Common myeloid progenitor, CD34-positive (primary cell): ENCODE measurements around the gene EED.
"Not testable (repeated sequence)": the region's sequence is repeated elsewhere in the genome, so short reads cannot be mapped to it uniquely, and the experiment has no call there.

Experiments
- CTCF ChIA-PET: fragments of 350-600 bp; sonication (Branson Sonifier 250); formaldehyde crosslinking; loops from one replicate; lab custom pipeline; 2021; ENCODE audit warnings: antibody characterized with exemption; lab: Charles Lee
- POLR2A ChIA-PET: fragments of 350-600 bp; sonication (Branson Sonifier 250); formaldehyde crosslinking; loops from one replicate; lab custom pipeline; 2021; ENCODE audit warnings: antibody characterized with exemption; lab: Charles Lee
- DNase-seq, 3 donors: peaks; one replicate each; pipeline versions ENCODE4 v3.0.0 to v3.0.0-alpha.2; 2013
- H3K27ac ChIP-seq, 2 experiments: 1 replicate in 1 of 2; 2 replicates in 1 of 2; pipeline ENCODE4 v1.7.0; 2013; ENCODE audit warnings: inconsistent platforms in 2 of 2, low read length in 2 of 2, mild to moderate bottlenecking in 2 of 2, low read depth in 1 of 2, moderate library complexity in 1 of 2; ENCODE audit not compliant: severe bottlenecking in 2 of 2, insufficient read depth in 1 of 2, poor library complexity in 1 of 2
- H3K27me3 ChIP-seq, 5 experiments: replicated peaks in 2 of 5; 1 replicate in 3 of 5; 2 replicates in 2 of 5; pipeline versions ENCODE4 v1.6.1 to v1.7.0; 2013; ENCODE audit warnings: low read length in 4 of 5, mild to moderate bottlenecking in 2 of 5, moderate library complexity in 2 of 5, inconsistent platforms in 1 of 5; ENCODE audit not compliant: insufficient read depth in 5 of 5, control insufficient read depth in 4 of 5
- H3K36me3 ChIP-seq, 4 experiments: 1 replicate in 2 of 4; 2 replicates in 2 of 4; pipeline versions ENCODE4 v1.6.1 to v1.7.0; 2013; ENCODE audit warnings: low read length in 3 of 4, control low read depth in 1 of 4, mild to moderate bottlenecking in 1 of 4; ENCODE audit not compliant: control insufficient read depth in 4 of 4, insufficient read depth in 4 of 4
- H3K4me1 ChIP-seq, 4 experiments: 1 replicate in 3 of 4; 2 replicates in 1 of 4; pipeline versions ENCODE4 v1.6.1 to v1.7.1; 2013; ENCODE audit warnings: low read length in 3 of 4, mild to moderate bottlenecking in 3 of 4, control low read depth in 1 of 4, inconsistent platforms in 1 of 4, moderate library complexity in 1 of 4; ENCODE audit not compliant: control insufficient read depth in 4 of 4, insufficient read depth in 4 of 4; ENCODE audit errors: control extremely low read depth in 1 of 4
- H3K4me3 ChIP-seq, 7 experiments: 1 replicate in 4 of 7; 2 replicates in 3 of 7; pipeline versions ENCODE4 v1.5.1 to v1.7.0; 2013; ENCODE audit warnings: mild to moderate bottlenecking in 7 of 7, low read length in 6 of 7, moderate library complexity in 6 of 7, inconsistent platforms in 2 of 7, low read depth in 2 of 7, control low read depth in 1 of 7; ENCODE audit not compliant: insufficient read depth in 4 of 7, control insufficient read depth in 1 of 7; ENCODE audit errors: extremely low read depth in 1 of 7
- H3K9me3 ChIP-seq, 5 experiments: 1 replicate in 4 of 5; 2 replicates in 1 of 5; pipeline versions ENCODE4 v1.6.1 to v1.7.1; 2013; ENCODE audit warnings: low read length in 4 of 5, mild to moderate bottlenecking in 2 of 5, inconsistent platforms in 1 of 5, low read depth in 1 of 5, moderate library complexity in 1 of 5; ENCODE audit not compliant: control insufficient read depth in 4 of 5, insufficient read depth in 2 of 5; ENCODE audit errors: control extremely low read depth in 1 of 5
- WGBS: methylation state at CpG from one replicate; pipeline ENCODE4 v1.1.5; 2013; ENCODE audit not compliant: insufficient coverage; 5-methylcytosine and 5-hydroxymethylcytosine counted together

The EED gene

DNA sequence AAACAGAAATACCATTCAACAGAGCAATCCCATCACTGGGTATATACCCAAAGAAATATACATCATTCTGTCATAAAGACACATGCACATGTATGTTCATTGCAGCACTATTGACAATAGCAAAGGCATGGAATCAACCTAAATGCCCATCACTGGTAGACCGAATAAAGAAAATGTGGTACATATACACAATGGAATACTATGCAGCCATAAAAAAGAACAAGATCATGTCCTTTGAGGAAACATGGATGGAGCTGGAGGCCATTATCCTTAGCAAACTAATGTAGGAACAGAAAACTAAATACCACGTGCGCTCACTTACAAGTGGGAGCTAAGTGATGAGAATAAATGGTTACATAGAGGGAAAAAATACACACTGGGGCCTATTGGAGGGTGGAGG lies 19.2 kb upstream of the EED start:
- CTCF ChIA-PET, result interaction anchor here (1.7 kb wide), 1 partner anchor 17 kb away, joined by 6 read pairs; no protein-coding TSS in a partner anchor
- H3K36me3 ChIP-seq, H3K27ac ChIP-seq, DNase-seq, H3K4me1 ChIP-seq, H3K27me3 ChIP-seq, POLR2A ChIA-PET, H3K4me3 ChIP-seq, H3K9me3 ChIP-seq: not testable (repeated sequence)
- 100% methylated on average over 2 of the region's 3 CpGs for WGBS

DNA sequence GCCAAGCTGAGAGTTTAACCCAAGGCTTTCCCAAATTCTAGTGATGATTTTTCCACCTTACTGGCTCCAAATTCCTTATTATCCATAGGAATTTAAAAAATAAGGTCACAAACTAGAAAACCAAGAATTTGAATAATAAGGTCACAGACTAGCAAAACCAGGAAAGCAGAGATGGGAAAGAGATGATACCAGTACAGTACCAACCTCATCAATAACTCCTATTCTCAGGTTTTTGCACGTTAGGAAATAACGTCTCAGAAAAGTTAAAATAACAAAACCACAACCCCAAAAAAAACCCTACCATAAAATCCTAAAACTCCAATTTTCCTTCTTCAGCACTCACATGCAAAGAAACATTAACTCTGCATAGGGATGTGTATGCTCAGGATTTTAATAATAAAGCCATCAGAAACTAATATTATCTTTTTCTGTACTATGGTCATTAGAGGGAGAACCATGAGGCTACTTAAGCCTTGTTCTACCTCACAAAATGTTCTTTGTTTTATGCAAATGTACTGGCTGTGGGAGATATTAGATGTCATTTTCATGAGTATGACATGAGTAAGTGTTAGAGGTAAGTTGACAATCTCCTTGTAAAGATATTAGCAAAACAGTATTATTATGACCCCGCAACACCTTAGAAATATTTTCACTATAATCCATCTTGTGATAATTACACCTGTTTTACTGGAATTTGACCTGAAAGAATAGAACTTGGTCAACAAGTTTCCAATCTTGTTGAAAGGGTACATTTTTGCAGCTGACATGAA lies 16.1 kb upstream of the EED start:
- no CpG with 5 or more reads among the region's 3 CpGs for whole genome bisulfite sequencing
- DNase-seq, result no peak
- Histone ChIP-seq H3K4me1 (no peaks in the 10 kb centered on the region), H3K4me3 (no peak overlapping the region), H3K9me3 (peaks cover 0 to 3% (median 0%) of the 10 kb centered on the region in 5 experiments), H3K27ac (no peak overlapping the region), H3K36me3 (no peaks in the 10 kb centered on the region), H3K27me3 (no peaks in the 10 kb centered on the region)
- ChIA-PET CTCF (no interaction called here), POLR2A (no interaction called here)

- DNase-seq, H3K4me3 ChIP-seq, H3K27me3 ChIP-seq, POLR2A ChIA-PET, H3K27ac ChIP-seq, H3K9me3 ChIP-seq, H3K4me1 ChIP-seq, H3K36me3 ChIP-seq: not testable (repeated sequence)
- 92% methylated on average over 2 of the region's 3 CpGs for WGBS
- CTCF ChIA-PET, result interaction anchor here (1.3 kb wide), 1 partner anchor 8 kb away, joined by 5 read pairs; no protein-coding TSS in a partner anchor
These were observed 15.6 kb upstream of the EED start for GRCh38 chr11:86229039-86229330.

- no peak for DNase-seq
- 88% methylated on average over 1 of the region's 1 CpG for WGBS
- Histone ChIP-seq H3K4me3 (no peak overlapping the region), H3K4me1 (no peaks in the 10 kb centered on the region), H3K27me3 (no peaks in the 10 kb centered on the region), H3K9me3 (no peaks in the 10 kb centered on the region), H3K36me3 (no peaks in the 10 kb centered on the region), H3K27ac (no peak overlapping the region)
- POLR2A ChIA-PET, result no interaction called here
- CTCF ChIA-PET, result interaction anchor here (0.8 to 2.2 kb wide), 4 partner anchors 9 to 12 kb away, joined by 3 to 6 read pairs (median 5); no protein-coding TSS in a partner anchor
These were observed 14.3 kb upstream of the EED start for GRCh38 chr11:86230179-86230804.

- H3K27me3 ChIP-seq, result no peaks in the 10 kb centered on the region
- H3K36me3 ChIP-seq, result no peaks in the 10 kb centered on the region
- no peak overlapping the region for H3K4me3 ChIP-seq
- ChIA-PET CTCF (interaction anchor here (0.8 to 2.2 kb wide), 2 partner anchors 10 to 11 kb away, joined by 3 to 5 read pairs; no protein-coding TSS in a partner anchor), POLR2A (no interaction called here)
- H3K9me3 ChIP-seq, result no peaks in the 10 kb centered on the region
- no peak overlapping the region for H3K27ac ChIP-seq
- H3K4me1 ChIP-seq, result no peaks in the 10 kb centered on the region
- DNase-seq, result no peak
These were observed 13.6 kb upstream of the EED start for GRCh38 chr11:86230921-86231434.

- Histone ChIP-seq H3K4me1 (no peaks in the 10 kb centered on the region), H3K4me3 (no peak overlapping the region), H3K27me3 (no peaks in the 10 kb centered on the region), H3K27ac (no peak overlapping the region), H3K36me3 (no peaks in the 10 kb centered on the region), H3K9me3 (no peaks in the 10 kb centered on the region)
- POLR2A ChIA-PET, result no interaction called here
- DNase-seq, result no peak
- CTCF ChIA-PET, result interaction anchor here (1.0 to 2.2 kb wide), 3 partner anchors 9 to 13 kb away, joined by 3 to 5 read pairs (median 4); no protein-coding TSS in a partner anchor
These were observed 12.0 kb upstream of the EED start for GRCh38 chr11:86232556-86232955.

- WGBS, result no CpG with 5 or more reads among the region's 2 CpGs
- no peak for DNase-seq
- ChIA-PET POLR2A (no interaction called here), CTCF (interaction anchor here (0.7 to 1.1 kb wide), 2 partner anchors 10 to 249 kb away, joined by 3 read pairs; no protein-coding TSS in a partner anchor)
- Histone ChIP-seq H3K4me3 (no peak overlapping the region), H3K27ac (no peak overlapping the region), H3K9me3 (no peaks in the 10 kb centered on the region), H3K36me3 (no peaks in the 10 kb centered on the region), H3K4me1 (no peaks in the 10 kb centered on the region), H3K27me3 (no peaks in the 10 kb centered on the region)
These were observed 9.6 kb upstream of the EED start for GRCh38 chr11:86234831-86235461.
